Activated naive CD4-positive, alpha-beta T cell treated with anti-CD3 and anti-CD28 coated beads for 36 hours (primary cell): ENCODE results near the gene ZNF514. TPM values are rescaled to one million over a fixed set of nuclear protein-coding genes. Genes with fewer than 3 reads are reported as not detected.

Experiments used
- total RNA-seq, 2 experiments: library from RNA; stranded (reverse); gene quantifications; one replicate each; pipeline ENCODE4 v1.2.3, GENCODE V29; 2021

The ZNF514 gene
- total RNA-seq, 2 experiments from 2014 or later = 9.1 to 9.7 TPM

Other genes with a start within 250 kb of the ZNF514 start
- 10 to 100 TPM; 22.3 to 23.5 TPM for gene MAL, start 134.1 kb downstream of the ZNF514 start, total RNA-seq
- 10 to 100 TPM; 90.4 to 96.0 TPM for gene MRPS5, start 38.0 kb downstream of the ZNF514 start, total RNA-seq
- 1 to 10 TPM; 2.6 to 3.1 TPM for gene ZNF2, start 6.0 kb upstream of the ZNF514 start, total RNA-seq
- 1 to 10 TPM; 2.7 to 3.1 TPM for gene ZNF892, start 47.7 kb upstream of the ZNF514 start, total RNA-seq
- gene PROM2, start 114.6 kb upstream of the ZNF514 start, total RNA-seq = under 1 TPM; 0.45 to 0.89 TPM
- not detected for gene KCNIP3, start 137.5 kb upstream of the ZNF514 start, total RNA-seq
- 10 to 100 TPM; 49.3 to 50.7 TPM for gene FAHD2A, start 242.9 kb upstream of the ZNF514 start, total RNA-seq